ENCODE results near the gene BMPER.

GRCh38 chr7:33932832-33933468 is 27.6 kb downstream of the BMPER start:
- TF ChIP-seq EZH2 (IDR thresholded peaks at IDR 0.05; ENCODE audit: insufficient read depth, poor library complexity, severe bottlenecking) (no peak), EZH2phosphoT487 (IDR thresholded peaks at IDR 0.05; ENCODE audit: insufficient read depth, low read depth) (no peak)
